Endodermal cell (in vitro differentiated cells): Measurements from ENCODE around the gene MSMP. TPM values are rescaled to one million over a fixed set of nuclear protein-coding genes. Genes with fewer than 3 reads are reported as not detected.

Experiments used
- DNase-seq: peaks from one replicate; pipeline ENCODE4 v3.0.0-alpha.2; 2017
- H3K27ac ChIP-seq: 2 replicates; pipeline ENCODE4 v1.5.1; 2013; ENCODE audit warnings: mild to moderate bottlenecking, low read depth, low read length, moderate library complexity
- H3K27me3 ChIP-seq: 2 replicates; pipeline ENCODE4 v1.6.1; 2013; ENCODE audit warnings: mild to moderate bottlenecking, low read length, moderate library complexity; ENCODE audit not compliant: insufficient read depth, control insufficient read depth, poor library complexity, severe bottlenecking
- H3K36me3 ChIP-seq: 2 replicates; pipeline ENCODE4 v1.7.0; 2013; ENCODE audit warnings: mild to moderate bottlenecking, low read length, moderate library complexity; ENCODE audit not compliant: control insufficient read depth, insufficient read depth
- H3K4me1 ChIP-seq: one replicate; pipeline ENCODE4 v1.7.0; 2013; ENCODE audit warnings: low read length; ENCODE audit not compliant: control insufficient read depth, insufficient read depth
- H3K4me3 ChIP-seq: 2 replicates; pipeline ENCODE4 v1.5.1; 2013; ENCODE audit warnings: mild to moderate bottlenecking, low read length, moderate library complexity
- H3K9ac ChIP-seq: 2 replicates; pipeline ENCODE4 v1.6.1; 2013; ENCODE audit warnings: mild to moderate bottlenecking, low read length, moderate library complexity; ENCODE audit not compliant: poor library complexity, severe bottlenecking; ENCODE audit errors: extremely low read depth
- H3K9me3 ChIP-seq: 2 replicates; pipeline ENCODE4 v1.6.1; 2013; ENCODE audit warnings: mild to moderate bottlenecking, low read length, moderate library complexity; ENCODE audit not compliant: control insufficient read depth
- H3K27ac Mint-ChIP-seq: 2 replicates; pipeline ENCODE4 v1.8.0; 2020; ENCODE audit warnings: mixed read lengths
- H3K27me3 Mint-ChIP-seq: 2 replicates; pipeline ENCODE4 v1.8.0; 2021; ENCODE audit warnings: mild to moderate bottlenecking, mixed read lengths; ENCODE audit not compliant: insufficient read depth
- H3K36me3 Mint-ChIP-seq: 2 replicates; pipeline ENCODE4 v1.8.0; 2020; ENCODE audit warnings: low read depth, mixed read lengths
- H3K4me1 Mint-ChIP-seq: 2 replicates; pipeline ENCODE4 v1.8.0; 2020; ENCODE audit warnings: mixed read lengths
- H3K4me3 Mint-ChIP-seq: 2 replicates; pipeline ENCODE4 v1.8.0; 2020; ENCODE audit warnings: mild to moderate bottlenecking, moderate library complexity, mixed read lengths
- H3K9me3 Mint-ChIP-seq: 2 replicates; pipeline ENCODE4 v1.8.0; 2020; ENCODE audit warnings: mild to moderate bottlenecking, mixed read lengths
- CTCF ChIP-seq: fragments of 200-600 bp; sonication (generic); conservative IDR thresholded peaks from 2 replicates; pipeline ENCODE4 v1.5.0; 2021; ENCODE audit warnings: antibody characterized with exemption, mild to moderate bottlenecking
- WGBS, 2 experiments: methylation state at CpG; one replicate each; pipeline versions ENCODE4 v1.1.5 to v1.1.7; 2013; ENCODE audit warnings: missing lambda C conversion rate in 2 of 2, mixed read lengths in 1 of 2; ENCODE audit not compliant: insufficient coverage in 1 of 2, insufficient read length in 1 of 2; 5-methylcytosine and 5-hydroxymethylcytosine counted together
- total RNA-seq, 2 donors: library from RNA; stranded (reverse); fragmentation: NEBNext Ultra II Directional in 1 of 2; extraction: Animal tissue kit (Norgen Biotek cat#: 25700) in 1 of 2; gene quantifications; 2 replicates in 1 of 2; 3 replicates in 1 of 2; pipeline ENCODE4 v1.2.1, GENCODE V29; 2021

Gene MSMP
- total RNA-seq, 2 donors from 2014 or later = 0.66 TPM; not detected in 1

- Mint-ChIP-seq H3K27me3 (no peaks in the 10 kb centered on the region), H3K9me3 (no peaks in the 10 kb centered on the region), H3K4me1 (no peaks in the 10 kb centered on the region), H3K4me3 (no peak overlapping the region), H3K36me3 (no peaks in the 10 kb centered on the region), H3K27ac (no peak overlapping the region)
- H3K27me3 ChIP-seq = no peaks in the 10 kb centered on the region
- H3K36me3 ChIP-seq = no peaks in the 10 kb centered on the region
- no peaks in the 10 kb centered on the region for H3K4me1 ChIP-seq
- H3K27ac ChIP-seq = no peak overlapping the region
- no peak overlapping the region for H3K9ac ChIP-seq
- DNase-seq = no peak
- no peak for TF ChIP-seq CTCF
- H3K9me3 ChIP-seq = no peaks in the 10 kb centered on the region
- 95 to 100% methylated on average over 1 of the region's 1 CpG for WGBS, 2 experiments
- no peak overlapping the region for H3K4me3 ChIP-seq
Measured at GRCh38 chr9:35769763-35770162, 15.7 kb upstream of the MSMP start.

GRCh38 chr9:35767458-35767857 lies 13.4 kb upstream of the MSMP start:
- Mint-ChIP-seq H3K36me3 (no peaks in the 10 kb centered on the region), H3K9me3 (no peaks in the 10 kb centered on the region), H3K4me1 (no peaks in the 10 kb centered on the region), H3K4me3 (no peak overlapping the region), H3K27me3 (no peaks in the 10 kb centered on the region), H3K27ac (no peak overlapping the region)
- TF ChIP-seq CTCF = no peak
- Histone ChIP-seq H3K36me3 (no peaks in the 10 kb centered on the region), H3K4me1 (no peaks in the 10 kb centered on the region), H3K27me3 (no peaks in the 10 kb centered on the region), H3K9me3 (no peaks in the 10 kb centered on the region), H3K27ac (no peak overlapping the region), H3K9ac (no peak overlapping the region), H3K4me3 (no peak overlapping the region)
- DNase-seq = no peak
- WGBS, 2 experiments = 75% methylated on average over 1 of the region's 1 CpG; no CpG with 5 or more reads in 1 of the 2 experiments

- TF ChIP-seq CTCF = no peak
- Mint-ChIP-seq H3K27ac (no peak overlapping the region), H3K4me3 (no peak overlapping the region), H3K4me1 (no peaks in the 10 kb centered on the region), H3K27me3 (no peaks in the 10 kb centered on the region), H3K36me3 (no peaks in the 10 kb centered on the region), H3K9me3 (no peaks in the 10 kb centered on the region)
- H3K27me3 ChIP-seq = no peaks in the 10 kb centered on the region
- H3K27ac ChIP-seq = no peak overlapping the region
- 92 to 100% methylated on average over 1 of the region's 2 CpGs for WGBS, 2 experiments
- H3K36me3 ChIP-seq = no peaks in the 10 kb centered on the region
- no peak for DNase-seq
- H3K9ac ChIP-seq = no peak overlapping the region
- no peaks in the 10 kb centered on the region for H3K9me3 ChIP-seq
- H3K4me1 ChIP-seq = no peaks in the 10 kb centered on the region
- H3K4me3 ChIP-seq = no peak overlapping the region
Measured at GRCh38 chr9:35766997-35767396, 12.9 kb upstream of the MSMP start.
